Endothelial cell of umbilical vein (primary cell): Measurements from ENCODE around the gene KL. TPM values are rescaled to one million over a fixed set of nuclear protein-coding genes. Genes with fewer than 3 reads are reported as not detected.

ENCODE experiments used
- BruUV-seq: library from RNA; stranded (reverse); fragments of 400-500 nt; replicated peaks from 2 replicates; lab custom pipeline; 2021; lab: Mats Ljungman, UMichigan
- CTCF ChIA-PET: fragments of 300-600, 350-600 bp; sonication (Branson Sonifier 250); formaldehyde crosslinking; loops from one replicate; lab custom pipeline; 2021; ENCODE audit warnings: antibody characterized with exemption, inconsistent platforms; lab: Charles Lee
- POLR2A ChIA-PET: fragments of 300-600, 350-600 bp; sonication (Branson Sonifier 250); formaldehyde crosslinking; loops from one replicate; lab custom pipeline; 2021; ENCODE audit warnings: antibody characterized with exemption, inconsistent platforms; lab: Charles Lee
- DNase-seq: peaks from one replicate; pipeline ENCODE4 v3.0.0-alpha.2; 2011; ENCODE audit warnings: low read depth, low spot score
- FAIRE-seq: peaks from 2 replicates; lab custom pipeline; 2011; peaks lifted over from hg19 to GRCh38; lab: Jason Lieb, UNC
- H2AFZ ChIP-seq: 2 replicates; pipeline ENCODE4 v1.6.0; 2012; ENCODE audit warnings: low read depth, low read length, control low read depth, inconsistent platforms
- H3K27ac ChIP-seq: 2 replicates; pipeline ENCODE4 v1.5.1; 2011; ENCODE audit warnings: low read depth, mild to moderate bottlenecking, control low read depth, low read length, moderate library complexity; ENCODE audit not compliant: insufficient read depth
- H3K27me3 ChIP-seq, 2 experiments: 2 replicates each; pipeline versions ENCODE4 v1.6.0 to v1.6.1; 2011; ENCODE audit warnings: low read length in 2 of 2, mixed read lengths in 1 of 2; ENCODE audit not compliant: control insufficient read depth in 2 of 2, insufficient read depth in 2 of 2
- H3K36me3 ChIP-seq, 2 experiments: 2 replicates in 1 of 2; 3 replicates in 1 of 2; pipeline ENCODE4 v1.5.1; 2011; ENCODE audit warnings: low read length in 2 of 2, mild to moderate bottlenecking in 1 of 2, moderate library complexity in 1 of 2; ENCODE audit not compliant: control insufficient read depth in 2 of 2, insufficient read depth in 2 of 2; ENCODE audit errors: extremely low read depth in 1 of 2
- H3K4me1 ChIP-seq: 3 replicates; pipeline ENCODE4 v1.5.1; 2011; ENCODE audit warnings: mild to moderate bottlenecking, low read length; ENCODE audit not compliant: control insufficient read depth, insufficient read depth; ENCODE audit errors: extremely low read depth
- H3K4me2 ChIP-seq: 2 replicates; pipeline ENCODE4 v1.6.1; 2011; ENCODE audit warnings: low read length, control low read depth, mixed read lengths; ENCODE audit not compliant: insufficient read depth
- H3K4me3 ChIP-seq, 3 experiments: fragments of 200-600 bp in 1 of 3; sonication (generic), shearing (Covaris generic) in 1 of 3; replicated peaks in 1 of 3; 2 replicates each; pipeline ENCODE4 v1.5.1; 2011 to 2016; ENCODE audit warnings: control low read depth in 3 of 3, low read length in 3 of 3, mild to moderate bottlenecking in 2 of 3, inconsistent platforms in 1 of 3, low read depth in 1 of 3, moderate library complexity in 1 of 3; ENCODE audit not compliant: insufficient read depth in 1 of 3
- H3K79me2 ChIP-seq: 2 replicates; pipeline ENCODE4 v1.6.0; 2012; ENCODE audit warnings: low read length, inconsistent platforms; ENCODE audit not compliant: control insufficient read depth, insufficient read depth
- H3K9ac ChIP-seq: replicated peaks from 2 replicates; pipeline ENCODE3; 2011; ENCODE audit warnings: low read length, control low read depth; ENCODE audit not compliant: insufficient read depth; ENCODE audit errors: extremely low read depth
- H3K9me1 ChIP-seq: replicated peaks from 3 replicates; pipeline ENCODE4 v1.6.0; 2011; ENCODE audit warnings: mild to moderate bottlenecking, low read length; ENCODE audit not compliant: control insufficient read depth, insufficient read depth; ENCODE audit errors: extremely low read depth
- H3K9me3 ChIP-seq: replicated peaks from 2 replicates; pipeline ENCODE4 v1.5.1; 2012; ENCODE audit warnings: low read length, inconsistent platforms; ENCODE audit not compliant: control insufficient read depth, insufficient read depth
- H4K20me1 ChIP-seq: replicated peaks from 2 replicates; pipeline ENCODE3; 2011; ENCODE audit warnings: mild to moderate bottlenecking, low read length; ENCODE audit not compliant: control insufficient read depth, insufficient read depth; ENCODE audit errors: extremely low read depth
- EZH2 ChIP-seq: IDR thresholded peaks from 2 replicates; pipeline ENCODE4 v1.6.1; 2012; ENCODE audit warnings: borderline replicate concordance, low read depth, mild to moderate bottlenecking, moderate library complexity, low read length, inconsistent platforms; ENCODE audit not compliant: severe bottlenecking
- FOS ChIP-seq: IDR thresholded peaks from 2 replicates; pipeline ENCODE4 v1.6.1; 2011; ENCODE audit warnings: mild to moderate bottlenecking, low read length, moderate library complexity, borderline replicate concordance; ENCODE audit not compliant: insufficient read depth
- GATA2 ChIP-seq: IDR thresholded peaks from 2 replicates; pipeline ENCODE4 v1.7.0; 2011; ENCODE audit warnings: low read depth, mild to moderate bottlenecking, moderate library complexity, mixed read lengths, low read length; ENCODE audit not compliant: insufficient read length, insufficient read depth
- JUN ChIP-seq: IDR thresholded peaks from 2 replicates; pipeline ENCODE4 v1.6.1; 2011; ENCODE audit warnings: borderline replicate concordance, low read depth; ENCODE audit not compliant: insufficient read length, insufficient read depth
- MYC ChIP-seq: IDR thresholded peaks from one replicate; pipeline ENCODE4 v1.6.1; 2011; ENCODE audit warnings: mild to moderate bottlenecking, low read depth, low read length
- POLR2A ChIP-seq: IDR thresholded peaks from 2 replicates; pipeline ENCODE4 v1.6.1; 2012; ENCODE audit warnings: low read depth, mild to moderate bottlenecking, control low read depth, low read length
- POLR2AphosphoS5 ChIP-seq: IDR thresholded peaks from 2 replicates; pipeline ENCODE4 v1.6.1; 2012; ENCODE audit warnings: low read depth, mild to moderate bottlenecking, control low read depth, low read length, moderate library complexity; ENCODE audit not compliant: insufficient read depth
- dilution Hi-C: fragments of 300-500 bp; cut with MboI; formaldehyde crosslinking; loops from one replicate; pipeline ENCODE4 v1.15.0; 2019; ENCODE audit warnings: low sequenced_read_pairs; ENCODE audit not compliant: extremely low pct_ligation_motif_present
- intact Hi-C: fragments of 100-400 bp; cut with micrococcal nuclease; formaldehyde crosslinking; loops from one replicate; pipeline ENCODE4 v1.10.0; 2022
- polyA plus RNA-seq, 4 experiments: library from polyadenylated mRNA; depleted of rRNA in 3 of 4; stranded (reverse) in 3 of 4; unstranded in 1 of 4; fragments of >200 nt; gene quantifications; 2 replicates each; pipeline versions ENCODE4 v1.2.1 to v1.2.3, GENCODE V29; 2011 to 2012; ENCODE audit warnings: missing spikeins in 1 of 4
- total RNA-seq: library from RNA; stranded (reverse); gene quantifications from 2 replicates; pipeline ENCODE4 v1.2.3, GENCODE V29; 2021
- TF ChIP-seq, protein P1 (sequence below), 2 donors: IDR thresholded peaks; 1 replicate in 1 of 2; 2 replicates in 1 of 2; pipeline ENCODE4 v1.5.1; 2011; ENCODE audit warnings: low read length in 2 of 2, mild to moderate bottlenecking in 2 of 2, moderate library complexity in 2 of 2, control low read depth in 1 of 2, inconsistent platforms in 1 of 2, low read depth in 1 of 2; ENCODE audit not compliant: insufficient read depth in 1 of 2; ENCODE audit errors: extremely low read depth in 1 of 2
- TF ChIP-seq, protein P2 (sequence below): IDR thresholded peaks from 2 replicates; pipeline ENCODE4 v1.6.1; 2011; ENCODE audit not compliant: insufficient read depth, insufficient read length

KL gene
- total and polyA plus RNA-seq, 2 donors (not counting 3 experiments of a cell fraction or from before 2014, with no cell fraction given) = 0.01 to 0.07 TPM

DNA sequence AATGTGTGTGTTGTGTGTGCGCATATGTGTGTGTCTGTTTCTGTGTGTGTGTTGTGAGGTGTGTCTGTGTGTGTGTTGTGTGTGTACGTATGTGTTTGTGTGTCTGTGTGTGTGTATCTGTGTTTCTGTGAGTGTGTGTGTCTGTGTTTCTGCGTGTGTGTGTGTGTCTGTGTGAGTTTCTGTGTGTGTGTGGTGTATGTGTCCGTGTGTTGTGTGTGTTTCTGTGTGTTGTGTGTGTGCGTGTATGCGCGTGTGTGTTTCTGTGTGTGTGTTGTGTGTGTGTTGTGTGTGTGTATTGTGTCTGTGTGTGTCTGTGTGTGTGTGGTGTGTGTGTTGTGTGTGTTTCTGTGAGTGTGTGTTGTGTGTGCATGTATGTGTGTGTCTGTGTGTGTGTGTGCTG, 38.9 kb upstream of the KL start:
- H3K9ac ChIP-seq = no peak overlapping the region
- H3K9me3 ChIP-seq = no peaks in the 10 kb centered on the region
- H3K4me3 ChIP-seq = no peak overlapping the region
- no TSS peak for BruUV-seq
- ChIA-PET POLR2A (no interaction called here), CTCF (interaction anchor here (0.9 to 1.5 kb wide), 2 partner anchors 13 to 54 kb away, joined by 3 read pairs; no protein-coding TSS in a partner anchor)
- H2AFZ ChIP-seq = no peak overlapping the region
- no peak for TF ChIP-seq JUN
- no peak for TF ChIP-seq POLR2AphosphoS5
- no peak for TF ChIP-seq EZH2
- TF ChIP-seq MYC = no peak
- TF ChIP-seq POLR2A = no peak
- TF ChIP-seq, protein P1, sequence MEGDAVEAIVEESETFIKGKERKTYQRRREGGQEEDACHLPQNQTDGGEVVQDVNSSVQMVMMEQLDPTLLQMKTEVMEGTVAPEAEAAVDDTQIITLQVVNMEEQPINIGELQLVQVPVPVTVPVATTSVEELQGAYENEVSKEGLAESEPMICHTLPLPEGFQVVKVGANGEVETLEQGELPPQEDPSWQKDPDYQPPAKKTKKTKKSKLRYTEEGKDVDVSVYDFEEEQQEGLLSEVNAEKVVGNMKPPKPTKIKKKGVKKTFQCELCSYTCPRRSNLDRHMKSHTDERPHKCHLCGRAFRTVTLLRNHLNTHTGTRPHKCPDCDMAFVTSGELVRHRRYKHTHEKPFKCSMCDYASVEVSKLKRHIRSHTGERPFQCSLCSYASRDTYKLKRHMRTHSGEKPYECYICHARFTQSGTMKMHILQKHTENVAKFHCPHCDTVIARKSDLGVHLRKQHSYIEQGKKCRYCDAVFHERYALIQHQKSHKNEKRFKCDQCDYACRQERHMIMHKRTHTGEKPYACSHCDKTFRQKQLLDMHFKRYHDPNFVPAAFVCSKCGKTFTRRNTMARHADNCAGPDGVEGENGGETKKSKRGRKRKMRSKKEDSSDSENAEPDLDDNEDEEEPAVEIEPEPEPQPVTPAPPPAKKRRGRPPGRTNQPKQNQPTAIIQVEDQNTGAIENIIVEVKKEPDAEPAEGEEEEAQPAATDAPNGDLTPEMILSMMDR (IDR thresholded peaks at IDR 0.05; ENCODE audit: extremely low read depth in 1 of 2, insufficient read depth in 1 of 2, low read depth in 1 of 2, low read length in 2 of 2) = no peak
- TF ChIP-seq FOS = no peak
- TF ChIP-seq GATA2 = no peak
- TF ChIP-seq, protein P2, sequence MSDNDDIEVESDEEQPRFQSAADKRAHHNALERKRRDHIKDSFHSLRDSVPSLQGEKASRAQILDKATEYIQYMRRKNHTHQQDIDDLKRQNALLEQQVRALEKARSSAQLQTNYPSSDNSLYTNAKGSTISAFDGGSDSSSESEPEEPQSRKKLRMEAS = no peak
- no peaks in the 10 kb centered on the region for H4K20me1 ChIP-seq
- intact Hi-C loops = no loop called here
- H3K36me3 ChIP-seq = no peaks in the 10 kb centered on the region
- H3K27ac ChIP-seq = no peak overlapping the region
- H3K27me3 ChIP-seq = peaks cover 0 to 7% of the 10 kb centered on the region in 2 experiments
- H3K4me1 ChIP-seq = no peaks in the 10 kb centered on the region
- no peak overlapping the region for H3K4me2 ChIP-seq
- FAIRE-seq (peak; percentile 4), DNase-seq (no peak)
- dilution Hi-C loops = no loop called here
- no peaks in the 10 kb centered on the region for H3K9me1 ChIP-seq
- H3K79me2 ChIP-seq = no peaks in the 10 kb centered on the region
